SU-DHL-6 (cell line): ENCODE results near the gene SYT13.

ENCODE experiments used
- H2AFZ ChIP-seq: fragments of 200-600 bp; sonication (generic); 2 replicates; pipeline ENCODE4 v1.6.1; 2014; ENCODE audit warnings: low read depth, mild to moderate bottlenecking, moderate library complexity, mixed read lengths, antibody characterized with exemption, low read length; ENCODE audit not compliant: severe bottlenecking
- H3F3A ChIP-seq: fragments of 200-600 bp; shearing (Covaris generic); 2 replicates; pipeline ENCODE4 v1.6.0; 2016; ENCODE audit warnings: antibody characterized with exemption, mild to moderate bottlenecking; ENCODE audit not compliant: insufficient read depth
- H3K27ac ChIP-seq: fragments of 200-600 bp; sonication (generic); 2 replicates; pipeline ENCODE4 v1.5.1; 2016; ENCODE audit warnings: low read depth, mild to moderate bottlenecking, low read length, moderate library complexity, mixed read lengths
- H3K27me3 ChIP-seq: fragments of 200-600 bp; sonication (generic), shearing (Covaris generic); 2 replicates; pipeline ENCODE4 v1.6.0; 2014; ENCODE audit warnings: mild to moderate bottlenecking, low read length
- H3K36me3 ChIP-seq: fragments of 200-600 bp; sonication (generic); 2 replicates; pipeline ENCODE4 v1.6.1; 2014; ENCODE audit warnings: mild to moderate bottlenecking, low read length, mixed read lengths
- H3K4me2 ChIP-seq: fragments of 300-600, 200-600 bp; shearing (Covaris generic), sonication (generic); 2 replicates; pipeline ENCODE4 v1.6.0; 2014; ENCODE audit warnings: low read length, low read depth, mild to moderate bottlenecking; ENCODE audit not compliant: poor library complexity, severe bottlenecking
- H3K4me3 ChIP-seq: fragments of 200-600 bp; sonication (generic); 2 replicates; pipeline ENCODE4 v1.5.1; 2014; ENCODE audit warnings: antibody characterized with exemption, low read length, mild to moderate bottlenecking, mixed read lengths; ENCODE audit not compliant: insufficient read depth, poor library complexity, severe bottlenecking
- H3K79me2 ChIP-seq: fragments of 200-600 bp; sonication (generic); 2 replicates; pipeline ENCODE4 v1.6.1; 2014; ENCODE audit warnings: mild to moderate bottlenecking, low read length, moderate library complexity; ENCODE audit not compliant: insufficient read depth
- H3K9ac ChIP-seq: fragments of 200-600 bp; sonication (generic); 2 replicates; pipeline ENCODE4 v1.7.0; 2014; ENCODE audit warnings: mild to moderate bottlenecking, low read length
- H3K9me2 ChIP-seq: fragments of 200-600 bp; sonication (generic); replicated peaks from 2 replicates; pipeline ENCODE4 v1.6.1; 2014; ENCODE audit warnings: low read length; ENCODE audit not compliant: insufficient read depth
- H3K9me3 ChIP-seq: fragments of 200-600 bp; sonication (generic); 2 replicates; pipeline ENCODE4 v1.6.1; 2014; ENCODE audit warnings: low read length, mixed read lengths; ENCODE audit not compliant: insufficient read depth
- H4K20me1 ChIP-seq: fragments of 200-600 bp; sonication (generic); 2 replicates; pipeline ENCODE4 v1.6.1; 2014; ENCODE audit warnings: low read depth, mild to moderate bottlenecking, antibody characterized with exemption, low read length, moderate library complexity, mixed read lengths
- EZH2phosphoT487 ChIP-seq: fragments of 200-600 bp; sonication (generic), shearing (Covaris generic); conservative IDR thresholded peaks from 2 replicates; pipeline ENCODE4 v1.6.1; 2018; ENCODE audit warnings: mild to moderate bottlenecking, antibody characterized with exemption, low read length, moderate library complexity, mixed read lengths
- TF ChIP-seq, protein P1 (sequence below): fragments of 200-600 bp; sonication (generic); IDR thresholded peaks from one replicate; pipeline ENCODE4 v1.5.1; 2017; ENCODE audit warnings: antibody characterized with exemption, mild to moderate bottlenecking, low read length, moderate library complexity; ENCODE audit not compliant: insufficient read depth, poor library complexity, severe bottlenecking

The SYT13 gene

DNA sequence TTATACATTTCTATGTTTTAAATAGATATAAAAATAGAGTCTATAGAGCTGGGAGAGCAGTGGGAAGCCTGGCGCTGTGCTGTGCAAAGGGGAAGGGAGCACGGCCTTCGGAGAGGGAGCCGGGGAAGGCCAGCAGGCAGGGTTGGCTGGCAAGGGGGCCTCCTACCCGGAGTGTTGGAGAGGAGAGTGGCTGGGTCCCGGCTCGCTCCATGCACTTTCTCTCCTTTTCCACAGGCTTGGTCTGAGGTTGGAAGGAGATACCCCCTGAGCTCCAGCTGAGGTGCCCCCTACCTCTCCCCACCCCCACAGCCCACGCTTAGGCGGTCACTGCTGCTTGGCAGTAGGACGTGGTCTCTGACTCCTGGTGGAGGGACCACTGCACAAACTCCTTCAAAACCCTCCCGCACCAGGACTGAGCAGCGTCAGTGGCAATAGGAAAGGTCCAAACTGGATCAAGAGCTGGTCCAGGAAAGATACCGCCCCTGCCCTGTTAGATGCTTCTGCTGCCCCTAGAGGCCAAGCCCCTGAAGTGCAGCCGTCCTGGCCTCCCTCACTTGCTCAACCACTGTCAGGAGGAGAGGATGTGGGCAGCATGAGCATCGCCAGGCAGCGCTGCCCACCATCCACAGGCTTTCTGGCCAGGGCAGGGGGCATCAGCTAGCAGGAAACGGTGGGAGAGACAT lies 52.9 kb downstream of the SYT13 start:
- no peaks in the 10 kb centered on the region for H3K9me2 ChIP-seq
- TF ChIP-seq, protein P1, sequence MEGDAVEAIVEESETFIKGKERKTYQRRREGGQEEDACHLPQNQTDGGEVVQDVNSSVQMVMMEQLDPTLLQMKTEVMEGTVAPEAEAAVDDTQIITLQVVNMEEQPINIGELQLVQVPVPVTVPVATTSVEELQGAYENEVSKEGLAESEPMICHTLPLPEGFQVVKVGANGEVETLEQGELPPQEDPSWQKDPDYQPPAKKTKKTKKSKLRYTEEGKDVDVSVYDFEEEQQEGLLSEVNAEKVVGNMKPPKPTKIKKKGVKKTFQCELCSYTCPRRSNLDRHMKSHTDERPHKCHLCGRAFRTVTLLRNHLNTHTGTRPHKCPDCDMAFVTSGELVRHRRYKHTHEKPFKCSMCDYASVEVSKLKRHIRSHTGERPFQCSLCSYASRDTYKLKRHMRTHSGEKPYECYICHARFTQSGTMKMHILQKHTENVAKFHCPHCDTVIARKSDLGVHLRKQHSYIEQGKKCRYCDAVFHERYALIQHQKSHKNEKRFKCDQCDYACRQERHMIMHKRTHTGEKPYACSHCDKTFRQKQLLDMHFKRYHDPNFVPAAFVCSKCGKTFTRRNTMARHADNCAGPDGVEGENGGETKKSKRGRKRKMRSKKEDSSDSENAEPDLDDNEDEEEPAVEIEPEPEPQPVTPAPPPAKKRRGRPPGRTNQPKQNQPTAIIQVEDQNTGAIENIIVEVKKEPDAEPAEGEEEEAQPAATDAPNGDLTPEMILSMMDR = peak; percentile 78
- TF ChIP-seq EZH2phosphoT487 = no peak
- H3K9me3 ChIP-seq = no peaks in the 10 kb centered on the region
- no peak overlapping the region for H3K4me3 ChIP-seq
- H3K4me2 ChIP-seq = no peak overlapping the region
- no peak overlapping the region for H3K27ac ChIP-seq
- no peak overlapping the region for H2AFZ ChIP-seq
- H3F3A ChIP-seq = no peaks in the 10 kb centered on the region
- H4K20me1 ChIP-seq = no peaks in the 10 kb centered on the region
- no peaks in the 10 kb centered on the region for H3K79me2 ChIP-seq
- H3K27me3 ChIP-seq = no peaks in the 10 kb centered on the region
- no peak overlapping the region for H3K9ac ChIP-seq
- H3K36me3 ChIP-seq = no peaks in the 10 kb centered on the region

DNA sequence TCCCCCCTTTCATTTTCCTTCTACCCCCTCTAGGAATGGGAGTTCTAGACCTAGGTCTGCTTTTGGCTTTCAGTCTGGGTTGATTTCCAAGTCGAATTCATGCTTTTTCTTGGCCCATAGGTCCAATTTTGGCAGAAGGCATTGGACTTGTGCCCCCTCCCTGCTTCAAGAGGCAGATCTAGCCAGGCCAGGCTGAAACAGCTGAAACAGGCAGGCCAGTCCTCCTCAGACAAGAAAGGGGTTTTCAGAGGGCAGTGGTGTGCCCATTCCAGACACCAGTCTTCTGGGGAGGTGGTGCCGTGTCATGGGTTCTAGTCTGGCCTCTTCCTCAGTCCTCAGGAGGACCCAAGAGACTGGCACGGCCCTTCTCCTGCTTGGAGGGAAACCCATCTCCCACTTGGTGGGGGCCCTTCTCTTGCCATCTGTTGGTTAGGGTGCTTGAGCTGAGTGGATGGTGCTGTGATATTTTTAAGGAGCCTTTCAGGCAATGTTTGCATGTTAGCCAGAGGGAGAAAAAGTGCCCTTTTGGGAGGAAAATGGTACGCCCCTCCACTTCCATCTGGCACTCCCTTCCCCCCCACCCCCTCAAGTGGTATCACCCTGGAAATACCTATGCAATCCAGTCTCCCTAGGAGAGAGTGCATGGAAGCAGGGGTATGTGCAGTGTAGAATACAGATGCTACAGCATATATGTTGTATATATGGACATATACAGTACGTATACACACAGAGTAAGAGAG lies 53.6 kb downstream of the SYT13 start:
- Histone ChIP-seq H3K9me3 (no peaks in the 10 kb centered on the region), H3K27me3 (no peaks in the 10 kb centered on the region), H3K27ac (no peak overlapping the region), H3K9ac (no peak overlapping the region), H3F3A (no peaks in the 10 kb centered on the region), H2AFZ (no peak overlapping the region), H3K4me2 (no peak overlapping the region), H3K36me3 (no peaks in the 10 kb centered on the region), H3K9me2 (no peaks in the 10 kb centered on the region), H4K20me1 (no peaks in the 10 kb centered on the region), H3K79me2 (no peaks in the 10 kb centered on the region), H3K4me3 (no peak overlapping the region)
- no peak for TF ChIP-seq EZH2phosphoT487
- TF ChIP-seq, protein P1 = no peak

DNA sequence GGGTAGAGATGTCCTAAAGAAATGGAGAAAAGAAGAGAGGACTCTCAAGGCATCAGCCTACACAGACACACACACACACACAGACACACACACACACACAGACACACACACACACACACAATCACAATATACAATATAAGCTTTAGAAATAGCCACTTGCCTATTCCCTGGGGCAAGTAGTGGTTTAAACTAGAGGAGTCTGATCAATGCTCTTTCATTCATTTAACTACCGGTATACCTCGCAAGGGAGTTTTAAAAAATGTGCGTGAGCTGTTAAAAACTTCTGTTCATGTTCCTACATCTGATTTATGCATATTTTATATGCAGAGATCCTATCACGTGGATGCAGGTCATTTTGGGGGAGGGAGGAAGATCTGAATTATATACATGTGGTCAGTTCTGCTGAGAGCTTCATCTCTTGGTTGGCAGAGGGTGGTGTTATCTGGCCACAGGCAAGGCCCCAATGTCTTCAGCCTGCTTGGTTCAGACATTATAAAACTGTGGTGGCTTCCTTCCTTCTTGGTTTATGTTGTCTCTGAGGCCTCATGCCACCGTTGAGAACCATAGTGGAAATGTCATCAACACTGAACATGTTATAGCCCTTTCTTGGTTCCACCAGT lies 56.6 kb downstream of the SYT13 start:
- no peaks in the 10 kb centered on the region for H3K9me2 ChIP-seq
- TF ChIP-seq EZH2phosphoT487 = no peak
- TF ChIP-seq, protein P1 = no peak
- H3K4me3 ChIP-seq = no peak overlapping the region
- H3K79me2 ChIP-seq = no peaks in the 10 kb centered on the region
- H2AFZ ChIP-seq = no peak overlapping the region
- no peaks in the 10 kb centered on the region for H3F3A ChIP-seq
- H3K27ac ChIP-seq = no peak overlapping the region
- H3K27me3 ChIP-seq = no peaks in the 10 kb centered on the region
- H3K4me2 ChIP-seq = no peak overlapping the region
- no peaks in the 10 kb centered on the region for H4K20me1 ChIP-seq
- H3K36me3 ChIP-seq = no peaks in the 10 kb centered on the region
- no peaks in the 10 kb centered on the region for H3K9me3 ChIP-seq
- H3K9ac ChIP-seq = no peak overlapping the region
